SKM-1 (cell line): Measurements from ENCODE around the gene CCDC93.

ENCODE experiments used
- DNase-seq: peaks from one replicate; lab custom pipeline; 2025; ENCODE audit not compliant: unreplicated experiment; lab: John Stamatoyannopoulos, UW

CCDC93 gene

DNA sequence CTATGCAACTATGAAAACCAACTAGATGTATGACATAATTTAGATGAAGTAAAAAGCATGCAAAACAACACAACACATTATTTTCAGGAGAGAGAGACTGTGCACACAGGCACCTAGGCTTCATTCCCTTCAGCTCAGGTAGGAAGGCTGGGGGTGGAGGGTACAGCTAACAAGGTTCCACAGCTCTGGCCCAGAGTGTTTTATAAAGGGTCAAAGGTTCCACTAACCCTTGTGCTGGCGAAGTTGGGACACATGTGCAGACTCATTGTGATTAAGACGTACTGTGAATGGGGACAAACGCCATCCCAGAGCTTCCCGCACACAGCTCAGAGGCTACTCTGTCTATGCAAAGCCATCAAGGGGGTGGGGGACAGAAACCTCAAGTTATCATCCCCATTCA, 19.1 kb downstream of the CCDC93 start:
- no peak for DNase-seq

DNA sequence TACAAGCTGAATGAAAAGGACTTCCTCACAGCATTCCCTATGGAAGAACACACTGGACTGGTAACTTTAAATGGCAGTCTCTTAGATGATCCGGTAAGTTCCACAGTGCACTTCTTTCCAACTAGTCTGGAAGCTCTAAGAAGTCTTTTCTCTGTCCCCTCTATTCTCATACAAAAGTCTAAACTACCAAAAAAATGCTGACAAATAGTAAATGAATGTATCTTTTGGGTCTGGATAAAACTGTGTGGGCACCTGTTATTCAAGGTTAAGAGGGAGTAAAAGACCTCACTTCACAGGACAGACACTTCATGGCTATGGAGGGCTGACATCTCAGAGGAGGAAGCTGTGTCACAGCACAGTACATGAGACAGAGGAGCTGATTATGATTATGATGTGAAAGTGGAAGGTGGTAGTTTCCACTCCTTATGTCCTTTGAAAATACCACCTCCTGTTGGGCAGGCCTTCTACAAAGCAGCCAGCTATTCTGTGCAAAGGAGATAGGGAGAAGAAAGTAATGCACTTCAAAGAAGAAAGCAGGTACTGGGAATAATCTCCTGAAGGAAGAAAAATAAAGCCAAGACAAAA, 23.9 kb downstream of the CCDC93 start:
- no peak for DNase-seq

DNA sequence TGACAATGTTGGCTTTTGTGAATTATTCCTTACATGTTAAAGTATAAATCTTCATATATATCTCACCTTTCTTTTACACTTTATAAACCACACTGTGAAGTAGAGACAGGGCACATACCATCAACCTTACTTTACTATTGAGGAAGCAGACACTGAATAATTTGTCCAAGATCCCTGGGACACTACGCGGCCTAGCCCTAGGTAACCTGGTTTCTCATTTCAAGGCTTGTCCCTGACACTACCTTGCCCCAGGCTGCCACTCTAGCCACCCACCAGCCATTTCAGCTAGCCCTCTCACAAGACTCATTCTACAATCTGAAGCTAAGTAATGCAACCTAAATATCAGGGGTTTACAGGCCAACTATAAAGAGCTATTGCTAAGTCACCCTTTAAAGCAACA, 26.7 kb downstream of the CCDC93 start:
- DNase-seq: no peak

DNA sequence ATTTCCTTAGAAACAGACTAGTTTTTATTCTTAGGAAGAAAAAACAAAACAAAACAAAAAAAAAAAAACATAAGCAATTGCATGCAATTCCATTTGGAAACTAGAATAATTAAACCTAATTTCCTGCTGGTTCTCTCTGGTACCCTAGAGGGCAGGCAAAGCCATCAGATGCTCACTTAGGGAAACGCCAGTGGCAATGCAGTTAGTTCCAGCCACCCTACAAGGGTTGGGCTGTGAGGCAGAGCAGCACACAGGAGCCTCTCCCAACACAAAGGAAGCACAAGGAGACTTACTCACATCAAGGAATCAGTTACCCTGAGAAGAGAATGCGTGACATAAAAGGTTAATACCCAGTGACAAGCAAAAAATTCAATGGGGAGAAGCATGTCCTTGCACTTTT, 28.8 kb downstream of the CCDC93 start:
- no peak for DNase-seq

DNA sequence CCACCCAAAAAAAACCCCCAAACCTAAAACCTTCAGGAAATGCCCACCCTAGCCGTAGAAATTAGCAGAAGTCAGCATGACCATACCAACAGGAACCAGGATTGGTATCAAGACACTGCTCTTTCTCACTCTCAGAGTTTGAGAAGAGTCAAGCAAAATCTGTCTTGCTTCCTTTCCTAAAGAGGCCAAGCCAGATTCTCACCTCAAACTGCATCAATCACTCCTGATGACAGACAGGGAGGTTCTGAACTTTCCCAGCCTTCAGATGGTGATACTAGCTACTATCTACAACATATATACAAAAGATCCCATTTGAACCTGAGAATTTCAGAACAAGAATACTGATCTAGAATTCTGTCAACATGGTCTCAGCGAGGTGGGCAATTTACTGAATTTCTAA, 29.7 kb downstream of the CCDC93 start:
- DNase-seq: no peak

DNA sequence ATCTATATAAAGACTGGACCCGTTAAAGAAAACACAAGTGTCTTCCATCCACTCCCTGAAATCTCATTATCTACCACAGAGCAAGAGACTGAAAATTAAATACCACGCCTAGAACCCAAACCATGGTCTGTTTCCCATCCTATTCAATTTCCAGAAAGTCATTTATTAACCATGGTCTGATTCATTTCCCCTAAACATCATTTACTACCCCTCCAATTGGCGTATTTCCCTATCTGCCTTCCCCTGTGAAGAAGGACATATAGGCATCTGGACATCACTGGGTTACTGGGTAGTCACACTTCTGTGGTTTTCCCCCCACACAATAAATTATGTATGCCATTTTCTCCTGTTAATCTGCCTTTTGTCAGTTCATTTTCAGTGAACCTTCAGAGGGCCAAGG, 30.8 kb downstream of the CCDC93 start:
- no peak for DNase-seq

DNA sequence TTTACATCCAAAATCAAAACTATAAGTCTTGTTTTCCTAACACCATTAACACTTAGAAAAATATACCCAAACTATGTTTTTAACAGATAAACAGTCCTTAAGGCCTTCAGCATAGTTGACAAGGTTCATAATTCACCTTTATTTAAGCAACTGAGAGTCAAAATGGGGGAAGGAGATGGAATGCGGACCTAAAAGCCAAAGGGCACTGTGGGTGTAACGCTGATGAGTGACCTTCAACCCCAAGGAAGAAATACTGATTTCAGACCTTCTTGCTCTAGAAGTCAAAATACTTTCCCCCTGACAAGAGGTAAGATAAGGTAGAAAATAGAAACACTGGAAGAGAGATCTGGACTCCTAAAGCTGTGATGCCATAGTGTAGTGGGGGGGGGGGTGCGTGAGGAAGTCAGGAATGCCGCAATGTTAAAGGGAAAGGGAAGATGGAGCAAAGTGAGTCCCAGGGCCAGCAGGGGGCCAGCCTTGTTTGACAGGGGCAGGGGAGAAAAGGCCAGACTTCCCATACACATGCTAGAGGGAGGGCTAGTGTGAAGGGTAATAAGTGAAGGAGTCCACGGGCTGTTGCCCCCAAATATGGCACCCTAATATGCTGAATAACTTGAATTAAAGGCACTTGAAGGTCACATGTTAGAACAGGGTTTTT, 31.4 kb downstream of the CCDC93 start:
- DNase-seq: no peak

DNA sequence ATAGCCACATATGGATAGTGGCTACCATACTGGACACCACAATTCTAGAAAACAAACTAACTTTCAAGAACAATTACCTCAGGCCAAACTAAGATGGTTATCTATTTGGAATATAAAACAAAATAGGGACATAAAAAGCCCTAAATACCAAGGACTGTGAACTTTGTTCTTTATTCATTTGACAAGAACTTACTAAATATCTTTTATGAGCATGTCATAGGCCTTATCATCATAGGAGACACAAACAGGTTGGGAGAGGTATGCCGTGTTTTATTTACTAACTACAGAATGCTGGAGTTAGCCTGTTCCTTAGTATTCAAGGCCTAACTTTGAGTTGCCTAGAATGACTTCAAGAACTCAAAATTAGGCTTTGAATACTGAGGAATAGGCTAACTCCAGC, 32.1 kb downstream of the CCDC93 start:
- DNase-seq: no peak

DNA sequence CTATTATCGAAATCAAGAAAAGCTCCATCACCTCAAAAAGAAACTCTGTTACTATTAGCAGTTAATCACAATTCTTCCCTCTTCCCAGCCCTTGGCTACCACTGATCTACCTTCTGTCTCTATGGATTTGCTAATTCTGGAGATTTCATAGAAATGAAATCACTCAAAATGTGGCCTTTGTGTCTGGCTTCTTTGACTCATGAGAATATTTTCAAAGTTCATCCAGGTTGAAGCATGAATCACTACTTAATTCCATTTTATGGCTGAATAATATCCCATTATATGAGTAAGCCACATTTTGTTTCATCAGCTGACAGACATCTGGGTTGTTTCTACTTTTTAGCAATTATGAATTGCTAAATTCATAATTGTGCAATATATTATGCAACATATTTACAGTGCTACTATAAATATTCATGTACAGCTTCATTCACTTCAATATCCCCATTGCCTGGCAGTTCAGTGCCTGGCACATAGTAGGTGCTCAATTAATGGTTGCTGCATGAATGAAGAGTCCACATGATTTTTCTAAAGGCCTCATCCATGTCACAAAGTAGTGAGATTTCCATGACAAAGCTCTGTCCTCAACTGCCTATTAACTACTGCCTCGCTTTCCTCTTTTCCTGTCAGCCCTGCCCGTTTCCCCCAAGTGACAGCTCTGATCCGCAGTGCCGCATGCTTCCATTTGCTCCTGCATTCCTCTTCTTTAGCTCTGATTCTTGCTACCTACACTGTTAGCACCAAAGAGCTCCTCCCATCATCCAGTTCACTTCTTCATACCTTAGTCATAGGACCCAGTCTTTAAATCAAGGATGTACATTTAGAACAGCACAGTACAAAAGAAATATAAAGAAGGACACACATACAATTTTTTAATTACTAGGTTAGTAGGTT, 32.8 kb downstream of the CCDC93 start:
- DNase-seq: no peak

DNA sequence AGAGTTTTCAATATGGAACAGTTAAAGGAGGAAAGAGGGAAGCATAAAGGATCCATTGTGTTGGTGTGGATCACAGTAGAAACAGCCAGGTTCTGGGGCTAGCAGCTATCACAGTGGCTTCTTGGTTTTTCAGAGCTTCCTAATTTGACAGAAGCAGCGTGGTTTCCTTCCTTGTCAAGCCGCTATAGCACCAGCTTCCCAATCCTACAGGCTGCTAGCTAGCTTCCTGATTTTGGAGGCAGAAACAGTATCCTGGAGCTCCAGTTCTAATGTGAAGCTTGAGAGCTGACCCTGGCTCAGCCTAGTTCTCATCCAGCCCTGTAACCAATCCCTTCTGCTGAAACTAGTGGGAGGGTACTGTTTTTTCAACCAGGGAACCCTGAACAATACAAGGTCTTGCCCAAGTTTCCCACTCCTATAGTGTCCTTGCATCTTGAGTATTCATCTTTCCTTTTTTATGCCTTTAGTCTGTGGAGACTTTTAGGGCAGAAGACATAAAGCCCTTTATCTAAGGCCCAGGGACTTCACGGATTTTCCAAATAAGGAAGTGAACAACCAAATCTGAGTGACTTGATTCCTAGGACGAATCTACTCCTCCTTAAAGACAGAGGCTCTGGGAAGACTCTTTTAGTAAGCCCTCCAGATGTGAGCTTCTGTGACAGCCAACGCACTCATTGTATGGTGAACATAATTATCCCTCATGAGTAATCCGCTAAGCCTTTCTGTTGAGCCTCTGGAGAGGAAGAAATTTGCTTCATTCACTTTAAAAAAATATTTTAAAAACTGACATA, 33.8 kb downstream of the CCDC93 start:
- DNase-seq: no peak

DNA sequence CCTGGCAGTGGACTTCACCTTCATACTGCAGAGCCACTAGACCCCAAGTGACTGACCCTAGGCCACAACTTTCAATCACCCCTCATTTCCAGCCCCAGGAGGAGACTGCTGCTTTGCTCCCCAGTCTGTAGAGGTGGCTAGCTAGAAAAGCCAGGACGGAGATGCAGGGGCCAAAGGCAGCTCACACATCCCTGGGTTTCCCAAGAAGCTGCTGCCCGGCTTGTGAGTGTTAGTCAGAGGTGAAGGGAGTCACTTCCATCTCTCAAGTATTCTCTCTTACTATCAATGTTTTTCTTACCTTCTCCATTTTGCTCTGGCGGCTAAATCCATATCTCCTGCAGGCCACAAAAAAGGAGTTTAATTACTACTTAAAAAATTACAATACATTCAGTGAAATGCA, 36.2 kb downstream of the CCDC93 start:
- DNase-seq: no peak

DNA sequence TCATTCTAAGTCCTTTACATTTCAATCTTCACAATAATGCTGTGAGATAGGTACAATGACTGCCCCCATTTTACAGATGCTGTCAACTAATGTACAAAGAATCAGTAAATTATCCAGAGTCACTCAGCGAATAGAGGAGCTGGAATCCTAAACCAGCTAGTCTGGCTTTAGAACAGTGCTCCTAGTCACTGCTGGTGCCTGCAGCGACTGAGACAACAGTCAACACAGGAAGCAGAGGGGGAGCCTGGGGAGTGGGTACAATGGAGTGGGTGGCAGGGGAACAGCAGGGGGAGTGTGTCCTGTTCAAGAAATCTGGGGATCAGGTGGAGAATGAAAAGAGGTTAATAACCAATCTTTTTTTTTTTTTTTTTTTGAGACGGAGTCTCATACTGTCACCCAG, 37.3 kb downstream of the CCDC93 start:
- no peak for DNase-seq

DNA sequence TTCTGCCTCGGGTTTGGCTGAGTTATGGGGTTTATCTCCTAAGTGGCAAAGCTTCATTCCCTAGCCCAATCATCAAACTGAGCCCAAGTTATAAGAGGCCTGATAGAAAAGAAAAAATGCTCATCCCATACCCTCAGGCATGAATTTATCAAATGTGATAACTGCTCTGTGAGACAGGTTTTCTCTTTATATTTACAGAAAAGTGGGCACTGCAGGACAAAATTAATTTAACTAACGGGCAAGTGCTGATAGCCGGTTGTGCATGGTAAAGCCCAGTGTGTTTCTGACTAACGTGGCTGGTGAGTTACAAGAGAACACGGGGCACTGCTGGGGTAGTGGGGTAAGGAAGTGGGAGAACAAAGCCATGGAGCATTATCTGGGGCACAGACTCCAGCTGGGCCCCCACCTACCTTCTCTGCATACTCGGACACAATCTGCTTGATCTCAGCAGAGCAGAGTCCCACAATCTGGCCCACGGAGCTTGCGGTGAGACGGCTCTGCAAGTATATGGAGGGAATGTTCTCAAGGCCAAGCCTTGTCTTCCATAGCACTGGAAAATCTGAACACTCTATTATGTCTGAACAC, 40.3 kb downstream of the CCDC93 start:
- DNase-seq: no peak

DNA sequence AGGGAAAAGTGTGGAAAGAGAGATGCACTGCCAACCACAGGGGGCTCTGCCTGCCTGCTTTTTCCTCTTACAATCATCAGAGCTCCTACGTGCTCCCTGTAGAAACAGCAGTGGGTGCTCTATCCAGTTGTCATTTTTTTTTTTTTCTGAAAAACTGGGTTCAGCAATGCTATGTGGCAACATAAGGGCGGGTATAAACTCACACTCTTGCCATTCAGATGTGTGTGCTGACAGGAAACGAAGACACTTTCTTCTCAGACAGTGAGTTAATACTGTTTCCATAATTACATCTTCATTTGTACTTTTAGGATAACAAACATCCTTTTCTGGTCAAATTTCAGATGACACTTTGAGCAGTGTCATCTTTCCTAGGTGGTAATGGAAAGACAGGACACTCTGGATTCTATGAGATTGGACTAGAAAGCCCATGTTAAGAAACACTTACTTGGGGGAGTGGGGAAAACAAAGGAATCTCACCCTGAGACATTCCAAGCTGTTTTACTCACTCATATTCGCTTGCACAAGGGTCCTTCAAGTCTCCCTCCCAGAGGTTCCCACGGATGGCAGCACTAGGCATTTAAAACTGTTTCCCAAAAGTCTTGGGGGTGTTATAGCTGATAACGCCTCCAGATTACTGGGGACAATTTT, 41.3 kb downstream of the CCDC93 start:
- no peak for DNase-seq

DNA sequence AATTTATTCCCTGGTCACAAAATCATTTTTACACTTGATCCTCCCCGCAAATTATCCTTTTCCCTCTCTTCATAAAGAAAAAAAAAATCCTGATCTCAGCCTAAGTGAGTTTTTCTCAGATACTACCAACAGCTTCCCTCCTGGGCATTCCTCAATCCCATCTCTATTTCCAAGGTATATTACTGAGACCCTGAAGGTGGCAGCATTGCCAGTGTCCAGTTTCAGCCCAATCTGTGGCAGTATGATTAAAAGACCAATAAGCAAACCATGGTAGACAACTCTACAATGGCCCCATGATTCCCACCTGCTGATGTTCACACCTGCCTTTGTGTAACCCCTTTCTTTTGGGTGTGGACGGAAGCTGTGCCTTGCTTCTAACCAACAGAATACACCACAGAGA, 45.1 kb downstream of the CCDC93 start:
- no peak for DNase-seq

DNA sequence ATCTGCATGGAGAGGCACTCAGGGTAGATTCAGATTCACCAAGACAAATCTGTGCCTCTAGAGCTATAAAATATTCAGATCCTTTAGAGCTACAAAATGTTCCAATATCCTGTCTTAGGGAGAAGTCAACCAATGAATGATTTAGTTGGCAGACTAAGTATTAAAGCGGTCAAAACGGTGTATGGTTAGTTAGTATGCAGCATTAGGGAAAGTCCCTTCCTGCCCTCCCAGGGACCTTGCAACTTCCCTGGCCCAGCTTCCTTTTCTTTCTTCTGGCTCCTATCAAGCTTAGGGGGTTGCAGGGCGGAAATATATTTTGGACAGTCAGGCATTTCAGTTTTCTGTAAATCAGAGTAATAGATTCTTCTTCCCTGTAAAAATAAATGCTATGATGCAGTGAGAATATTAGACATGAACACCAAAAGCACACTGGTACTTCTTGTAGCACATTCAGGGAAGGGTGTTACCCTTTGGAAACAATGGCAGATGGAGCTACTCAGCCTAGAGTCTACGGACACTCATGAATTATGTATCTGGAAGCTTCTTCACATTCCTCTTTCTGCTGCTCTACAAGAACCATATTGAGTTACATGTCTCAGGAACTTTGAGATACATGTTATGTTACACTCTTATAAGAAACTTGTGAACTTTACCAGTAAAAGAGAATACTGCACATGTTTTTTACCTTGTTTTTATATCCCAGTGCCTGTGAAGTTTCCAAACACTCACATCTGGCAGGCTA, 45.7 kb downstream of the CCDC93 start:
- no peak for DNase-seq

DNA sequence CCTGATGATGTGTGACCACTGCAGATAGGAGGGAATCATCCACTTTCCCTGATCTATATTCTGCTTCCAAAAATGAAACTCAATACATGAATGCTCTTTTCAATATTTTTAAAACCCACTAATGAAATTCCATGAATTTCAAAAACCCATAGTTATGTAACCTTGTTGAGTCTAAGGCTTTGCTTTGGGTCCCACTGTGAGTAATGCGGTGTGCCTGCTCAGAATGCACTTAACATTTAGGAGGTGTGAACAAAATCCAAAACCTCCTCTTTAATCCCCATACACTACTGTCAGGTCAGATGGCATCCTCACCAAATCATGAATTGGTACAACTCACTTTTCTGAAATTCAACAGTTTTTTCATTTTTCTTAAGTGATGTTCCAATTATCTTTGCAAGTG, 50.4 kb downstream of the CCDC93 start:
- no peak for DNase-seq

DNA sequence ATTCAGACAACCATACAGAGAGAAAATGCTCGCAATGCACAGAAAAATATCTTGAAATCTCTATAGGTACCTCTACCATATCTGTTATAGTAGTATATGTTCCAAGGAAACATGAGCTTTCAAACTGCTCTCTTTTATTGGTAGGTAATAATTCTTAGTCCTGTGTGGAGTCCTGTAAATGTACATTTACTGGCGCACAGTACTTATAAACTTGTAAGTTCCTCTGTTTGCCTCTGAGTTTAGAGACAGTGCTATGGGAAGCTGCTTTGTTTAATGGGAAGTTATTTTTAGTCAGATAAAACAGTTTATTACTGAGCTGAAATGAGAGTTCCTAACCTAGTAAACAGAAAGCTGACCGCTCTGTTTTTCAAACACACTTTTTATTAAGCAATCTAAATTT, 52.7 kb downstream of the CCDC93 start:
- DNase-seq: no peak

DNA sequence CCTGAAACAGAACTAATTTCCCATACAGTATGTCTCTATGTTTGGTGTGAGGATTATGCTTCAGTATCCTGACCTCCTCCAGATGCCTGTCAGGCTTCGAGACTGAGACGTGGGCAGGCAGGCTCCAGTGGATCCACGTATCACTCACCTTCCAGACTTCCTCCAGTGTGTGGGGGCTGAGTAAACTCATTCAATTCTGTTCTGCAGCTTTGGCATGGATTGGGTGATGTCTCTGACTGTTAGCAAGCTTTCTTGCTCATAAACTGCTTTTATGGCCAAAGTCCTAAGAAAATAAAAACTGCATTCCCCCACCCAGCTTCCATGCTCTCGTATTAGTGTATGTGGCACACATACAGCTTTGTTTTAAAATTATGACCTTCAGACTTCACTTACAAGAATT, 53.6 kb downstream of the CCDC93 start:
- DNase-seq: no peak

DNA sequence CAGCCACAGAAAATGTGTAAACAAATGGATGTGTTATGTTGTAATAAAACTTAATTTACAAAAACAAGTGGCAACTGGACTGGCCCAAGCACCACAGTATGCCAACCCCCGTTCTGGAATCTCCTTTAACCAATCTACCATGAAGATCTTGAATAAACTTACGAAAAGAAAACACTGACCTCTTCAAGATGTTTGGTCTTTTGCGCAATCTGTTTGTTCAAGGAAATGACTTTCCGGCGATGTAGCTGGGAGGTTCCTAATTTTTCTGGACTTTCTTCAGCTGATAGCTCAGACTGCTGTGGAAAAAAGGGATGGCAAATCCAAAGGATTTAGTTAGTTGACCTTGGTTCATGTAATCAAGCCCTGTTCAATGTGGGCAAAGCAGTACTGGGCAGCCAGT, 55.7 kb downstream of the CCDC93 start:
- DNase-seq: no peak
